Measurements from ENCODE around the gene SYK. TPM values are rescaled to one million over a fixed set of nuclear protein-coding genes. Genes with fewer than 3 reads are reported as not detected.

The SYK gene
- total RNA-seq, 6 experiments from 2014 or later = 3.0 to 10.9 (median 3.7) TPM

GRCh38 chr9:90840696-90841095 is 39.1 kb downstream of the SYK start:
- DNase-seq (no peak), ATAC-seq (no peak)
- intact Hi-C loops (cut with DNase I) = no loop called here
- H3K9me3 ChIP-seq = no peaks in the 10 kb centered on the region
- H3K27me3 ChIP-seq = no peaks in the 10 kb centered on the region
- no peaks in the 10 kb centered on the region for H3K36me3 ChIP-seq
- no peaks in the 10 kb centered on the region for H3K4me1 ChIP-seq
- H3K4me3 ChIP-seq = no peak overlapping the region
- no peak overlapping the region for H3K27ac ChIP-seq
- 83% methylated on average over 5 of the region's 5 CpGs for WGBS (ENCODE audit: insufficient coverage, low coverage, low lambda C conversion rate, missing lambda C conversion rate)
- no peak for TF ChIP-seq CTCF (IDR thresholded peaks at IDR 0.05)
- no peak for TF ChIP-seq POLR2A (IDR thresholded peaks at IDR 0.05)

- Histone ChIP-seq H3K4me1 (no peaks in the 10 kb centered on the region), H3K9me3 (no peaks in the 10 kb centered on the region), H3K36me3 (no peaks in the 10 kb centered on the region), H3K27ac (no peak overlapping the region), H3K27me3 (no peaks in the 10 kb centered on the region), H3K4me3 (no peak overlapping the region)
- WGBS (ENCODE audit: insufficient coverage, low coverage, low lambda C conversion rate, missing lambda C conversion rate) = 78% methylated on average over 5 of the region's 5 CpGs
- DNase-seq (no peak), ATAC-seq (no peak)
- intact Hi-C loops (cut with DNase I) = no loop called here
- no peak for TF ChIP-seq POLR2A (IDR thresholded peaks at IDR 0.05)
- no peak for TF ChIP-seq CTCF (IDR thresholded peaks at IDR 0.05)
These were observed 39.6 kb downstream of the SYK start for GRCh38 chr9:90841213-90841612.

GRCh38 chr9:90841615-90842014 is 40.0 kb downstream of the SYK start:
- Histone ChIP-seq H3K4me3 (no peak overlapping the region), H3K27me3 (no peaks in the 10 kb centered on the region), H3K9me3 (no peaks in the 10 kb centered on the region), H3K27ac (no peak overlapping the region), H3K4me1 (no peaks in the 10 kb centered on the region), H3K36me3 (no peaks in the 10 kb centered on the region)
- intact Hi-C loops (cut with DNase I) = no loop called here
- TF ChIP-seq POLR2A (IDR thresholded peaks at IDR 0.05) = no peak
- no peak for TF ChIP-seq CTCF (IDR thresholded peaks at IDR 0.05)
- ATAC-seq (no peak), DNase-seq (no peak)
- WGBS (ENCODE audit: insufficient coverage, low coverage, low lambda C conversion rate, missing lambda C conversion rate) = 78% methylated on average over 1 of the region's 1 CpG

- WGBS (ENCODE audit: insufficient coverage, low coverage, low lambda C conversion rate, missing lambda C conversion rate) = 80% methylated on average over 6 of the region's 7 CpGs
- H3K36me3 ChIP-seq = no peaks in the 10 kb centered on the region
- DNase-seq = no peak
- no peaks in the 10 kb centered on the region for H3K27me3 ChIP-seq
- no peaks in the 10 kb centered on the region for H3K9me3 ChIP-seq
- intact Hi-C loops (cut with DNase I) = no loop called here
- no peak overlapping the region for H3K4me3 ChIP-seq
- TF ChIP-seq CTCF (IDR thresholded peaks at IDR 0.05) (no peak), POLR2A (IDR thresholded peaks at IDR 0.05) (no peak)
- H3K27ac ChIP-seq = no peak overlapping the region
- no peaks in the 10 kb centered on the region for H3K4me1 ChIP-seq
- ATAC-seq = no peak
These were observed 40.7 kb downstream of the SYK start for GRCh38 chr9:90842176-90842777.

- WGBS (ENCODE audit: insufficient coverage, low coverage, low lambda C conversion rate, missing lambda C conversion rate) = 51% methylated on average over 6 of the region's 14 CpGs
- H3K4me1 ChIP-seq = no peaks in the 10 kb centered on the region
- H3K4me3 ChIP-seq = no peak overlapping the region
- peak; percentile 28 to 46 (median 31) for ATAC-seq
- H3K27me3 ChIP-seq = no peaks in the 10 kb centered on the region
- TF ChIP-seq POLR2A (IDR thresholded peaks at IDR 0.05) (no peak), CTCF (IDR thresholded peaks at IDR 0.05) (no peak)
- no peaks in the 10 kb centered on the region for H3K9me3 ChIP-seq
- H3K36me3 ChIP-seq = no peaks in the 10 kb centered on the region
- no peak overlapping the region for H3K27ac ChIP-seq
- intact Hi-C loops (cut with DNase I) = no loop called here
- no peak for DNase-seq
These were observed 41.4 kb downstream of the SYK start for GRCh38 chr9:90842996-90843395.
